H1 (cell line): ENCODE data around the gene PLEKHB1. TPM values are rescaled to one million over a fixed set of nuclear protein-coding genes. Genes with fewer than 3 reads are reported as not detected.

Experiments
- EP300 ChIP-seq, 2 experiments: IDR thresholded peaks; 1 replicate in 1 of 2; 2 replicates in 1 of 2; pipeline ENCODE4 v1.6.1; 2011 to 2012; ENCODE audit warnings: low read depth in 2 of 2, low read length in 2 of 2, mild to moderate bottlenecking in 2 of 2, borderline replicate concordance in 1 of 2, inconsistent platforms in 1 of 2, moderate library complexity in 1 of 2
- MAFK ChIP-seq: IDR thresholded peaks from 2 replicates; pipeline ENCODE4 v1.6.1; 2012; ENCODE audit warnings: low read depth, mild to moderate bottlenecking, improper control_type of control experiment, low read length
- RAD21 ChIP-seq, 2 experiments: IDR thresholded peaks in 1 of 2; conservative IDR thresholded peaks in 1 of 2; 2 replicates each; pipeline ENCODE4 v1.6.1; 2011; ENCODE audit warnings: low read depth in 2 of 2, low read length in 2 of 2, improper control_type of control experiment in 1 of 2, inconsistent platforms in 1 of 2, mild to moderate bottlenecking in 1 of 2, moderate library complexity in 1 of 2
- polyA plus RNA-seq, 7 experiments: library from polyadenylated mRNA; depleted of rRNA in 3 of 7; stranded (reverse) in 5 of 7; unstranded in 2 of 7; fragments of >200 nt in 5 of 7; fragments of 200-250 nt in 2 of 7; gene quantifications; 1 replicate in 5 of 7; 2 replicates in 1 of 7; 4 replicates in 1 of 7; pipeline versions ENCODE4 v1.2.1 to v1.2.3, GENCODE V29; 2011 to 2013; ENCODE audit warnings: missing spikeins in 2 of 7, mixed read lengths in 2 of 7
- total RNA-seq: library from RNA; stranded (reverse); fragmentation: NEBNext Ultra II Directional; extraction: Animal tissue kit (Norgen Biotek cat#: 25700); gene quantifications from 2 replicates; pipeline ENCODE4 v1.2.1, GENCODE V29; 2021
- TF ChIP-seq, protein P1 (sequence below): IDR thresholded peaks from 2 replicates; pipeline ENCODE4 v1.6.1; 2011; ENCODE audit warnings: low read depth, mild to moderate bottlenecking, low read length; ENCODE audit not compliant: insufficient read depth
- TF ChIP-seq, protein P2 (sequence below), 3 experiments: IDR thresholded peaks; 1 replicate in 2 of 3; 2 replicates in 1 of 3; pipeline versions ENCODE4 v1.5.1 to v1.6.1; 2011; ENCODE audit warnings: low read length in 3 of 3, mild to moderate bottlenecking in 3 of 3, inconsistent platforms in 2 of 3, low read depth in 1 of 3, moderate library complexity in 1 of 3; ENCODE audit not compliant: insufficient read depth in 1 of 3; ENCODE audit errors: control extremely low read depth in 1 of 3

The PLEKHB1 gene
- total and polyA plus RNA-seq, 2 of the 8 experiments (the other 6 are each of a cell fraction or from before 2014, with no cell fraction given) = 14.8 to 24.5 TPM

GRCh38 chr11:73648121-73648520 lies 1.7 kb downstream of the PLEKHB1 start (continued):
- TF ChIP-seq, protein P1, sequence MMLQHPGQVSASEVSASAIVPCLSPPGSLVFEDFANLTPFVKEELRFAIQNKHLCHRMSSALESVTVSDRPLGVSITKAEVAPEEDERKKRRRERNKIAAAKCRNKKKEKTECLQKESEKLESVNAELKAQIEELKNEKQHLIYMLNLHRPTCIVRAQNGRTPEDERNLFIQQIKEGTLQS = no peak
- TF ChIP-seq, protein P2, sequence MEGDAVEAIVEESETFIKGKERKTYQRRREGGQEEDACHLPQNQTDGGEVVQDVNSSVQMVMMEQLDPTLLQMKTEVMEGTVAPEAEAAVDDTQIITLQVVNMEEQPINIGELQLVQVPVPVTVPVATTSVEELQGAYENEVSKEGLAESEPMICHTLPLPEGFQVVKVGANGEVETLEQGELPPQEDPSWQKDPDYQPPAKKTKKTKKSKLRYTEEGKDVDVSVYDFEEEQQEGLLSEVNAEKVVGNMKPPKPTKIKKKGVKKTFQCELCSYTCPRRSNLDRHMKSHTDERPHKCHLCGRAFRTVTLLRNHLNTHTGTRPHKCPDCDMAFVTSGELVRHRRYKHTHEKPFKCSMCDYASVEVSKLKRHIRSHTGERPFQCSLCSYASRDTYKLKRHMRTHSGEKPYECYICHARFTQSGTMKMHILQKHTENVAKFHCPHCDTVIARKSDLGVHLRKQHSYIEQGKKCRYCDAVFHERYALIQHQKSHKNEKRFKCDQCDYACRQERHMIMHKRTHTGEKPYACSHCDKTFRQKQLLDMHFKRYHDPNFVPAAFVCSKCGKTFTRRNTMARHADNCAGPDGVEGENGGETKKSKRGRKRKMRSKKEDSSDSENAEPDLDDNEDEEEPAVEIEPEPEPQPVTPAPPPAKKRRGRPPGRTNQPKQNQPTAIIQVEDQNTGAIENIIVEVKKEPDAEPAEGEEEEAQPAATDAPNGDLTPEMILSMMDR (IDR thresholded peaks at IDR 0.05; ENCODE audit: control extremely low read depth in 1 of 3, insufficient read depth in 1 of 3, low read depth in 1 of 3, low read length in 3 of 3) = no peak
- TF ChIP-seq MAFK (no peak), RAD21 (IDR thresholded peaks at IDR 0.05 in 1 of 2, conservative IDR thresholded peaks at IDR 0.05 in 1 of 2; ENCODE audit: low read depth in 2 of 2, low read length in 2 of 2) (no peak), EP300 (IDR thresholded peaks at IDR 0.05; ENCODE audit: borderline replicate concordance in 1 of 2, low read depth in 2 of 2, low read length in 2 of 2) (no peak)
